HUES6 (cell line): ENCODE data around the gene PCNX4.
A peak's percentile ranks its signal among the peaks of the same experiment; 100 is the strongest.
"Not testable (repeated sequence)": the region's sequence is repeated elsewhere in the genome, so short reads cannot be mapped to it uniquely, and the experiment has no call there.

ENCODE experiments used
- H3K27ac ChIP-seq: 2 replicates; pipeline ENCODE4 v1.7.0; 2013; ENCODE audit warnings: low read depth, mild to moderate bottlenecking, low read length, inconsistent platforms
- H3K27me3 ChIP-seq: 2 replicates; pipeline ENCODE4 v1.6.1; 2013; ENCODE audit warnings: low read length; ENCODE audit not compliant: control insufficient read depth, insufficient read depth
- H3K36me3 ChIP-seq: 2 replicates; pipeline ENCODE4 v1.6.1; 2013; ENCODE audit warnings: low read length; ENCODE audit not compliant: control insufficient read depth, insufficient read depth
- H3K4me1 ChIP-seq: 2 replicates; pipeline ENCODE4 v1.6.1; 2013; ENCODE audit warnings: low read length; ENCODE audit not compliant: control insufficient read depth, insufficient read depth
- H3K4me3 ChIP-seq: 2 replicates; pipeline ENCODE4 v1.5.1; 2013; ENCODE audit warnings: low read depth, low read length
- H3K9ac ChIP-seq: one replicate; pipeline ENCODE4 v1.6.1; 2013; ENCODE audit warnings: mild to moderate bottlenecking, low read length
- H3K9me3 ChIP-seq: 2 replicates; pipeline ENCODE4 v1.6.1; 2013; ENCODE audit warnings: low read depth, low read length; ENCODE audit not compliant: control insufficient read depth, insufficient read depth

PCNX4 gene

GRCh38 chr14:60091550-60092525, at the start of gene PCNX4:
PCNX4 (plus strand) TSS chr14:60091923; CDS start chr14:60107639, 15,716 bp downstream.
- no peaks in the 10 kb centered on the region for H3K36me3 ChIP-seq
- peaks cover 16% of the 10 kb centered on the region for H3K4me1 ChIP-seq

GRCh38 chr14:60047976-60048375, 43.7 kb upstream of the PCNX4 start:
- not testable (repeated sequence) for H3K4me1 ChIP-seq, H3K36me3 ChIP-seq, H3K9me3 ChIP-seq, H3K9ac ChIP-seq, H3K27ac ChIP-seq, H3K4me3 ChIP-seq, H3K27me3 ChIP-seq

More at GRCh38 chr14:60091550-60092525, at the start of gene PCNX4:
- Histone ChIP-seq H3K4me3 (peak within 1 kb of the TSS; percentile 93), H3K27me3 (no peaks in the 10 kb centered on the region), H3K9me3 (no peaks in the 10 kb centered on the region), H3K9ac (peak within 1 kb of the TSS; percentile 92), H3K27ac (peak within 1 kb of the TSS; percentile 83)

GRCh38 chr14:60051721-60052221, 40.0 kb upstream of the PCNX4 start:
- H3K9me3 ChIP-seq, result no peaks in the 10 kb centered on the region
- H3K4me3 ChIP-seq, result no peak overlapping the region
- H3K27ac ChIP-seq, result no peak overlapping the region

GRCh38 chr14:60058087-60058486, 33.6 kb upstream of the PCNX4 start:
- Histone ChIP-seq H3K36me3 (no peaks in the 10 kb centered on the region), H3K27ac (no peak overlapping the region)

More at GRCh38 chr14:60051721-60052221, 40.0 kb upstream of the PCNX4 start:
- Histone ChIP-seq H3K27me3 (no peaks in the 10 kb centered on the region), H3K4me1 (no peaks in the 10 kb centered on the region), H3K36me3 (no peaks in the 10 kb centered on the region), H3K9ac (no peak overlapping the region)

GRCh38 chr14:60061371-60061770, 30.4 kb upstream of the PCNX4 start:
- no peaks in the 10 kb centered on the region for H3K27me3 ChIP-seq
- H3K9me3 ChIP-seq, result no peaks in the 10 kb centered on the region
- H3K27ac ChIP-seq, result no peak overlapping the region
- no peak overlapping the region for H3K9ac ChIP-seq
- H3K36me3 ChIP-seq, result no peaks in the 10 kb centered on the region
- H3K4me3 ChIP-seq, result no peak overlapping the region
- H3K4me1 ChIP-seq, result no peaks in the 10 kb centered on the region

More at GRCh38 chr14:60058087-60058486, 33.6 kb upstream of the PCNX4 start:
- Histone ChIP-seq H3K9ac (no peak overlapping the region), H3K27me3 (no peaks in the 10 kb centered on the region), H3K9me3 (no peaks in the 10 kb centered on the region), H3K4me1 (no peaks in the 10 kb centered on the region), H3K4me3 (no peak overlapping the region)

- Histone ChIP-seq H3K9me3 (no peaks in the 10 kb centered on the region), H3K27me3 (no peaks in the 10 kb centered on the region), H3K4me3 (no peak overlapping the region), H3K4me1 (no peaks in the 10 kb centered on the region), H3K36me3 (no peaks in the 10 kb centered on the region), H3K27ac (no peak overlapping the region), H3K9ac (no peak overlapping the region)
Observed at GRCh38 chr14:60064491-60065072, 27.1 kb upstream of the PCNX4 start.

- Histone ChIP-seq H3K9ac (no peak overlapping the region), H3K4me1 (no peaks in the 10 kb centered on the region), H3K9me3 (no peaks in the 10 kb centered on the region), H3K27ac (no peak overlapping the region), H3K27me3 (no peaks in the 10 kb centered on the region), H3K4me3 (no peak overlapping the region), H3K36me3 (no peaks in the 10 kb centered on the region)
Observed at GRCh38 chr14:60067882-60068281, 23.8 kb upstream of the PCNX4 start.

- Histone ChIP-seq H3K27me3 (no peaks in the 10 kb centered on the region), H3K27ac (no peak overlapping the region), H3K4me1 (no peaks in the 10 kb centered on the region), H3K4me3 (no peak overlapping the region), H3K9me3 (no peaks in the 10 kb centered on the region), H3K9ac (no peak overlapping the region), H3K36me3 (no peaks in the 10 kb centered on the region)
Observed at GRCh38 chr14:60079723-60080122, 12.0 kb upstream of the PCNX4 start.

GRCh38 chr14:60085085-60085484, 6.6 kb upstream of the PCNX4 start:
- Histone ChIP-seq H3K4me1 (no peaks in the 10 kb centered on the region), H3K27me3 (no peaks in the 10 kb centered on the region), H3K4me3 (no peak overlapping the region), H3K9ac (no peak overlapping the region), H3K9me3 (no peaks in the 10 kb centered on the region), H3K27ac (no peak overlapping the region), H3K36me3 (no peaks in the 10 kb centered on the region)

GRCh38 chr14:60085693-60086092, 6.0 kb upstream of the PCNX4 start:
- Histone ChIP-seq H3K4me3 (no peak overlapping the region), H3K27ac (no peak overlapping the region), H3K27me3 (no peaks in the 10 kb centered on the region), H3K9ac (no peak overlapping the region), H3K4me1 (no peaks in the 10 kb centered on the region), H3K36me3 (no peaks in the 10 kb centered on the region), H3K9me3 (no peaks in the 10 kb centered on the region)

GRCh38 chr14:60087668-60088067, 4.1 kb upstream of the PCNX4 start:
- Histone ChIP-seq H3K9ac (no peak overlapping the region), H3K36me3 (no peaks in the 10 kb centered on the region), H3K4me1 (no peaks in the 10 kb centered on the region), H3K27me3 (no peaks in the 10 kb centered on the region), H3K4me3 (no peak overlapping the region), H3K27ac (no peak overlapping the region), H3K9me3 (no peaks in the 10 kb centered on the region)
